Gastroesophageal sphincter (tissue), 3 donors: ENCODE results near the gene ITPR2.

Source experiments
- EP300 ChIP-seq: sonication (generic); formaldehyde crosslinking; IDR thresholded peaks from one replicate; pipeline ENCODE4 v1.6.1; 2017; ENCODE audit warnings: antibody characterized with exemption, mild to moderate bottlenecking
- POLR2A ChIP-seq, 2 donors: fragments of 450-650 bp; IDR thresholded peaks; one replicate each; pipeline ENCODE4 v1.6.1; 2017; ENCODE audit warnings: antibody characterized with exemption in 2 of 2, mild to moderate bottlenecking in 2 of 2, moderate library complexity in 1 of 2
- POLR2AphosphoS5 ChIP-seq: sonication (generic); formaldehyde crosslinking; IDR thresholded peaks from one replicate; pipeline ENCODE4 v1.6.1; 2017; ENCODE audit warnings: antibody characterized with exemption
- TF ChIP-seq, protein P1 (sequence below), 4 experiments: fragments of 200-600 bp in 2 of 4; fragments of 450-650 bp in 2 of 4; sonication (generic) in 1 of 4; IDR thresholded peaks; one replicate each; pipeline ENCODE4 v1.5.1; 2017 to 2019; ENCODE audit warnings: antibody characterized with exemption in 4 of 4, mild to moderate bottlenecking in 2 of 4, moderate library complexity in 2 of 4

GRCh38 chr12:26777236-26777635, 55.8 kb downstream of the ITPR2 start:
- TF ChIP-seq, protein P1, sequence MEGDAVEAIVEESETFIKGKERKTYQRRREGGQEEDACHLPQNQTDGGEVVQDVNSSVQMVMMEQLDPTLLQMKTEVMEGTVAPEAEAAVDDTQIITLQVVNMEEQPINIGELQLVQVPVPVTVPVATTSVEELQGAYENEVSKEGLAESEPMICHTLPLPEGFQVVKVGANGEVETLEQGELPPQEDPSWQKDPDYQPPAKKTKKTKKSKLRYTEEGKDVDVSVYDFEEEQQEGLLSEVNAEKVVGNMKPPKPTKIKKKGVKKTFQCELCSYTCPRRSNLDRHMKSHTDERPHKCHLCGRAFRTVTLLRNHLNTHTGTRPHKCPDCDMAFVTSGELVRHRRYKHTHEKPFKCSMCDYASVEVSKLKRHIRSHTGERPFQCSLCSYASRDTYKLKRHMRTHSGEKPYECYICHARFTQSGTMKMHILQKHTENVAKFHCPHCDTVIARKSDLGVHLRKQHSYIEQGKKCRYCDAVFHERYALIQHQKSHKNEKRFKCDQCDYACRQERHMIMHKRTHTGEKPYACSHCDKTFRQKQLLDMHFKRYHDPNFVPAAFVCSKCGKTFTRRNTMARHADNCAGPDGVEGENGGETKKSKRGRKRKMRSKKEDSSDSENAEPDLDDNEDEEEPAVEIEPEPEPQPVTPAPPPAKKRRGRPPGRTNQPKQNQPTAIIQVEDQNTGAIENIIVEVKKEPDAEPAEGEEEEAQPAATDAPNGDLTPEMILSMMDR (IDR thresholded peaks at IDR 0.05) = no peak
- TF ChIP-seq POLR2AphosphoS5 (no peak), POLR2A (IDR thresholded peaks at IDR 0.05) (no peak), EP300 (no peak)
